Activated T-cell treated with anti-CD3 and anti-CD28 coated beads, Interleukin-2, amount 50 U/mL, for 72 hours (primary cell): Measurements from ENCODE around the gene ZFAND3. TPM values are rescaled to one million over a fixed set of nuclear protein-coding genes. Genes with fewer than 3 reads are reported as not detected.
"Not testable (repeated sequence)": the region's sequence is repeated elsewhere in the genome, so short reads cannot be mapped to it uniquely, and the experiment has no call there.

Experiments
- ATAC-seq, 2 donors: fragments of 150-1000 bp; cut with Tn5 transposase; replicated peaks in 1 of 2; 2 replicates each; pipeline ENCODE4 v1.10.0; 2021; ENCODE audit warnings: moderate library complexity in 2 of 2, mild to moderate bottlenecking in 1 of 2
- DNase-seq, 2 donors: peaks; one replicate each; pipeline ENCODE4 v3.0.0; 2021 to 2022; ENCODE audit warnings: mixed read lengths in 1 of 2
- H3K27ac Mint-ChIP-seq: one replicate; pipeline ENCODE4 v1.8.0; 2022; ENCODE audit warnings: mild to moderate bottlenecking, moderate library complexity, mixed read lengths
- H3K27me3 Mint-ChIP-seq: one replicate; pipeline ENCODE4 v1.8.0; 2022; ENCODE audit warnings: low read depth, mixed read lengths
- H3K36me3 Mint-ChIP-seq, 2 donors: one replicate each; pipeline ENCODE4 v1.8.0; 2022; ENCODE audit warnings: mixed read lengths in 2 of 2, mild to moderate bottlenecking in 1 of 2; ENCODE audit not compliant: insufficient read depth in 2 of 2
- H3K4me1 Mint-ChIP-seq: one replicate; pipeline ENCODE4 v1.8.0; 2022; ENCODE audit warnings: low read depth, mixed read lengths
- H3K4me3 Mint-ChIP-seq, 2 donors: one replicate each; pipeline ENCODE4 v1.8.0; 2022; ENCODE audit warnings: mild to moderate bottlenecking in 2 of 2, mixed read lengths in 2 of 2, moderate library complexity in 2 of 2
- H3K9me3 Mint-ChIP-seq, 2 donors: one replicate each; pipeline ENCODE4 v1.8.0; 2022; ENCODE audit warnings: mixed read lengths in 2 of 2
- total RNA-seq, 2 donors: library from RNA; stranded (reverse); gene quantifications; one replicate each; pipeline ENCODE4 v1.2.3, GENCODE V29; 2022

Gene ZFAND3
- total RNA-seq, 2 donors from 2014 or later, result 93.9 to 114 TPM

DNA sequence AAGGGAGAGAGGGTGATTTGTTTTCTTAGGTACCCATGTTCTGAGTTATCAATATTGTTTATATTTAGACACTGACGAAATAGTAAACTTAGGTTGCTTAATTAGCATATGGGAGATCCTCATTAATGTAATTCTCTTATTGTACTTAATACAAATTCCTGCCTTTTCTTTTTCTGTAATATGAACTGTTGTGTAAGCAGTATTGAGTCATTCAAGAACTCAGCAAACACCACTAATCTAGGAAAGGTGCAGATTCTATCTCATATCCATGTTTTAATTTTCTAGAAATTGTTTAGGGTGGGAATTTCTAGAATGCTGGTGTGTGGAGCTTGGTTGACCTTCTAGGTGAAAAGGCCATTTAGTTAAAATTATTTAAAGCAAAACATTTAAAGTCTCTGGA is 216.0 kb downstream of the ZFAND3 start:
- H3K27me3 Mint-ChIP-seq, result no peaks in the 10 kb centered on the region
- peaks cover 21% of the 10 kb centered on the region for H3K4me1 Mint-ChIP-seq
- DNase-seq (no peak), ATAC-seq (no peak)
- H3K4me3 Mint-ChIP-seq, result no peak overlapping the region
- no peaks in the 10 kb centered on the region for H3K36me3 Mint-ChIP-seq
- H3K9me3 Mint-ChIP-seq, result no peaks in the 10 kb centered on the region
- H3K27ac Mint-ChIP-seq, result no peak overlapping the region

DNA sequence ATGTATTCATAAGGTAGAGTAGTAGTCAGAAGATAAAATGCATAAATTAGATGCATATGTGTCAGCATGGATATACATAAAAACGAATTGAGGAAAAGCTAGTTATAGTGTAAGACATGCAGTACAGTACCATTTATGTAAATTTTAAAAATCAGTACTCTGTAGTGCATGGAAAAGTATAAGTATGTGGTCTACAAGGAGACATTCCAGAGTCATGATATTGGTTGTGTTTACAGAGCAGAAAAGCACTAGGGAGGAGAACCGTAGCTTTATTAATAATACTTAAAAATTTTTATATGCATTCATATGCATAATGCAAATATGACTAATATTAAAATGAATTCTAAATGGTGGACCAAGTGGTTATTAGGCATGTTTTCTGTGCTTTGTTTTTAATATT is 220.0 kb downstream of the ZFAND3 start:
- no peak overlapping the region for H3K4me3 Mint-ChIP-seq
- no peaks in the 10 kb centered on the region for H3K36me3 Mint-ChIP-seq
- no peaks in the 10 kb centered on the region for H3K9me3 Mint-ChIP-seq
- H3K27ac Mint-ChIP-seq, result no peak overlapping the region
- H3K4me1 Mint-ChIP-seq, result no peaks in the 10 kb centered on the region
- ATAC-seq, result no peak
- DNase-seq, result no peak
- no peaks in the 10 kb centered on the region for H3K27me3 Mint-ChIP-seq

DNA sequence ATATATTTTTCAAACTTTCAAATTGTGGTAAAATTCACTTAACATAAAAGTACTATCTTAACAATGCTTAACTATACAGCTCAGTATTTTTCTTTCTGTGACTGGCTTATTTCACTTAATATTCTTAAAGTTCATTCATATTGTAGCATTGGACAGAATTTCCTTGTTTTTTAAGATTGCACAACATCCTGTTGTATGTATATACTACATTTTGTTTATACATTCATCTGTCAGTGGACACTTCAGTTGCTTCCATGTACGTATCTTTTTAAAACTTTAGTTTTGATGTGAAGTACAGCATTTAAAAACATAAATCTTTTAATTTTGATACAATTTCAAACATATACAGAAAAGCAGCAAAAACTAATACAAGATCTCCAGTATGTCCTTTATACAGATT is 220.7 kb downstream of the ZFAND3 start:
- Mint-ChIP-seq H3K9me3 (no peaks in the 10 kb centered on the region), H3K36me3 (no peaks in the 10 kb centered on the region), H3K27ac (no peak overlapping the region), H3K4me3 (no peak overlapping the region), H3K4me1 (no peaks in the 10 kb centered on the region), H3K27me3 (no peaks in the 10 kb centered on the region)
- ATAC-seq, result no peak
- DNase-seq, result no peak

DNA sequence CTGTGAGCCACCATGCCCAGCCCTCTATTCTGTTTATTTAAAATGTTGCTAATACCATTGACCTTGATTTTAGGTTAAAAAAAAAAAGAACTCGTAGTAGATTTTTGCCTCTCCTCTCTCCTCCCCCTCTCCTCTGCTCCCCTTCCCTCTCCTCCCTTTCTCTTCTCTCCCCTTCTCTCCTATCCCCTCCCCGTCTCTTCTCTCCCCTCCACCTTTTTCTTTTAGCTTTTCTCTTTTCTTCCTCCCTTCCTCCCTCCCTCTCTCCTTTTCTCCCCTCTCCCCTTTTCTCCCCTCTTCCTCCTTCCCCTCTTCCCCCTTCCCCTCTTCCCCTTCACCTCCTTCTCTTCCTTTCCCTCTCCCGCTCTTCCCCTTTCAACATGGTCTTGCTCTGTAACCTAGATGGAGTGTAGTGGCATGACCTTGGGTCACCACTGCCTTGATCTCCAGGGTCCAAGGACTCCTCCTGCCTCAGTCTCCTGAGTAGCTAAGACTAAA is 223.8 kb downstream of the ZFAND3 start:
- H3K27ac Mint-ChIP-seq, result no peak overlapping the region
- no peaks in the 10 kb centered on the region for H3K9me3 Mint-ChIP-seq
- H3K27me3 Mint-ChIP-seq, result no peaks in the 10 kb centered on the region
- no peaks in the 10 kb centered on the region for H3K36me3 Mint-ChIP-seq
- no peak overlapping the region for H3K4me3 Mint-ChIP-seq
- no peak for ATAC-seq
- H3K4me1 Mint-ChIP-seq, result no peaks in the 10 kb centered on the region
- DNase-seq, result no peak

DNA sequence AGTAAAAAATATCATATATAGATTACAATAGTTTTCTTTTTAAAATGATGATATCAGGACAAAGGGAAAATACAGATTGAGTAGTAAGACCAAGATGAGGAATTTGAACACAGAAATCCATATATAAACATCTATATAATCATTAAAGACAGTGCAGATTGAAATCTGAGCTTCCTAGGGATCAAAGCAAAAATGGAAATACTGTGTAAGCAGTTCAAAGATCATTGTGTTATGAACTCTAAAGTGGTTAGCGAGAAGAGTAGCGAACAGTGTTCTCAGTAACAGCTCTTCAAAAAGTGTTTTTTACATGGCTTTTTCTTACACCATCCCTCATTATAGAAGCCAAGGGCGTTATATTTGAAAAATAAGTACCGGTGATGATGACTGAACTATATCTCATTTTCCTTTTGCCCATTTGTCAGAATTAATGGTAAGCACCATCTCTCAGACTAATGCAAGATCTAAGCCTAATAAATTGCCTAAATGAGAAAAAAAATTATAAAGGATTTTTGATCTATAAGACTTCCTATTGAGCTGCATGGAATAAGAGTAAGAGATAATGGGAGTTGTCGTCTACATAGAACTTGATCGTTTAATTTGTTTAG is 226.3 kb downstream of the ZFAND3 start:
- DNase-seq (no peak), ATAC-seq (no peak)
- no peak overlapping the region for H3K27ac Mint-ChIP-seq
- H3K36me3 Mint-ChIP-seq, result peaks cover 3 to 17% of the 10 kb centered on the region in 2 donors
- H3K4me1 Mint-ChIP-seq, result peaks cover 3% of the 10 kb centered on the region
- H3K4me3 Mint-ChIP-seq, result no peak overlapping the region
- H3K27me3 Mint-ChIP-seq, result no peaks in the 10 kb centered on the region
- H3K9me3 Mint-ChIP-seq, result peaks cover 2 to 3% of the 10 kb centered on the region in 2 donors

DNA sequence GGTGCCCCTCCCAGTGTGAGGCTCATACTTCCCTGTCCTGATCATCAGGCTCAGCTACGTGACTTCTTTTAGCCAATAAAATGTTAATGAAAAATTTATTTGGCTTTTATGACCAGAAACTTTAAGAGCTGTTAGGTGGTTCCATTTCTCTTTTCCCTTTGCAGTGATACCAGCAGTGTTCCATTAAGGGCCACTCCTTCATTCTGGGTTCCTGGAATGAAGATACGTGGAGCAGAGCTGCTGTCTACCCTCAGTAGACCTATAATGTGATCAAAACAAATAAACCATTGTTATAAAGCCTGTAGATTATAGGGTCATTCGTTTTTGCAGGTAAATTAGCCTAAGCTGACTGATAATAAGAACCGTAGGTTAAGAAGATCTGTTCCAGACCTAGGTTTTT is 228.0 kb downstream of the ZFAND3 start:
- peaks cover 8% of the 10 kb centered on the region for H3K4me1 Mint-ChIP-seq
- ATAC-seq (no peak), DNase-seq (no peak)
- no peaks in the 10 kb centered on the region for H3K27me3 Mint-ChIP-seq
- H3K27ac Mint-ChIP-seq, result no peak overlapping the region
- H3K9me3 Mint-ChIP-seq, result peaks cover 2 to 3% of the 10 kb centered on the region in 2 donors
- peaks cover 3 to 17% of the 10 kb centered on the region in 2 donors for H3K36me3 Mint-ChIP-seq
- H3K4me3 Mint-ChIP-seq, result no peak overlapping the region

DNA sequence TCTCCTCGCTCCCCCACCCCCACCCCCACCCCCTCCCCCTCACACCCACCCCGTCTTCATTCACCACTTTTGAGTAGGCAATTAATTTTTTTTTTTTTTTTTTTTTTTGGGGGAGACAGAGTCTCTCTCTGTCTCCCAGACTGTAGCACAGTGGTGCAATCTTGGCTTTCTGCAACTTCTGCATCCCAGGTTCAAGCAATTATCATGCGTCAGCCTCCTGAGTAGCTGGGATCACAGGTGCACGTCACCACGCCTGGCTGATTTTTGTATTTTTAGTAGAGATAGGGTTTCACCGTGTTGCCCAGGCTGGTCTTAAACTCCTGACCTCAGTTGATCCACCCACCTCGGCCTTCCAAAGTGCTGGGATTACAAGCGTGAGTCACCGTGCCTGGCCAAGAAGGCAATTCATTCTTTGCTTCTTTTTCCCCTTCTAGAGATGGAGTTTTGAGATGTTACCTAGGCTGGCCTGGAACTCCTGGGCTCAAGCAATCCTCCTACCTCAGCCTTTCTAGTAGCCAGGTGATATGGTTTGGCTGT is 230.4 kb downstream of the ZFAND3 start:
- peaks cover 3 to 17% of the 10 kb centered on the region in 2 donors for H3K36me3 Mint-ChIP-seq
- not testable (repeated sequence) for H3K9me3 Mint-ChIP-seq, DNase-seq, H3K27me3 Mint-ChIP-seq, H3K27ac Mint-ChIP-seq, H3K4me3 Mint-ChIP-seq, ATAC-seq
- peaks cover 15% of the 10 kb centered on the region for H3K4me1 Mint-ChIP-seq

DNA sequence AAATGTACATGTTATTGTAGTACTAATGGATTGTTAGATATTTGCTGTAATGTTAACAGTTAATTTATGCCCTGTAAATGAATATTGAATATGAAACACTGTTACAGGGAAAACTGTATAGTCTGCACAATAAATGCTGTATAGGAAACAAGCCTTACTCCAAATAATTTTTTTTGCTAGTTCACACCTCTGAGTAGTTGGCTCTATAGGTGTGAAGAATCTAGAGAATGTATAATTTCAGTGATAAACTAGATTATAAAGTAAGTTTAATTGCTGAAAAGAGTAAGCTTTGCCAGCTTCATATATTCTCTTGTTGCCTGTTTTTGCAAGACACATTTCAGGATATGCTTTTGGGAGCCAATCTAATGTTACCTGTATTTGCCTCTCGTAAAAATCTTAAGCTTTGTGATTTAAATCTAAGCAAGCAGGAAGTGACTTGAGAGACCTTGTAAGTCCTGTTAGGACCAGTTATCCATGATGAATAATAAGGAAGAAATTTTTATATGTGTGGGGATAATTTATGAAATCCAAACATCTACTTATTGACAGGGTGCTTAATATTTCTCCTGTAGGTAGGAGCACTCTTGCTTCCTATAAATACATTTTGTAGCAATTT is 232.4 kb downstream of the ZFAND3 start:
- no peak for DNase-seq
- no peak overlapping the region for H3K27ac Mint-ChIP-seq
- H3K9me3 Mint-ChIP-seq, result peaks cover 2 to 3% of the 10 kb centered on the region in 2 donors
- peaks cover 26% of the 10 kb centered on the region for H3K4me1 Mint-ChIP-seq
- ATAC-seq, result no peak
- peaks cover 3 to 17% of the 10 kb centered on the region in 2 donors for H3K36me3 Mint-ChIP-seq
- H3K4me3 Mint-ChIP-seq, result no peak overlapping the region
- no peaks in the 10 kb centered on the region for H3K27me3 Mint-ChIP-seq

DNA sequence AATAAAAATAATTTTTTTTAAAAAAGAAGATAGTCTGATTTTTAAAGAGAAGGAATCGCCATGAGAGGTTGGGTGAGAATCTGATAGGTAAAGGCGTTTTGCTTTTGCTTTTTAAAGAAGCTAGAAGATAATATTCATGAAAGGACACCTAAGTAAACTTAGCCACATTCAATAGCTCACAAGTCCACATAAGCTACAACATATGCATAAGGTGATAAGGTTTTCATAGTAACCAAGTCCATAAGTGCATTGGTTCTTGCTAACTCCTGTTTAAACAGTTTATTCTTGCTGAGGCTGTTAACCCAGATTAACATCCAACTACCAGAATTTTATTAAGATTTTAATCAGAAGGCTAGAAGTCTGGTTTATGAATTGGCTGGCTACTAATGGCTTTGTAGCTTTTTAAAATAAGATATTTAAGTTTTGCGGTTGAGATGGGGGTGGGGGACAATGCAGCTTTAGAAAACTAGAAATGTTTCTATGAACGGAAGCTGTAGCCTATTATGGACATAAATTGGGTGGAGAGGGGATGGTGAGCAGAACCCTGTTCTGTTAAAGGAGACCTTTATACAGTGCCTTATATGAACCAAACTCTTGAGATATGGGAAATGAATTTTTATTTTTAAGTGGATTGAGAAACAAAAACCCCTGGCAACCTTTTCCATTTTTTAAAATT is 235.1 kb downstream of the ZFAND3 start:
- Mint-ChIP-seq H3K27ac (no peak overlapping the region), H3K9me3 (peaks cover 0 to 2% of the 10 kb centered on the region in 2 donors), H3K27me3 (no peaks in the 10 kb centered on the region), H3K36me3 (peaks cover 3 to 9% of the 10 kb centered on the region in 2 donors), H3K4me1 (peaks cover 43% of the 10 kb centered on the region), H3K4me3 (no peak overlapping the region)
- ATAC-seq, result no peak
- no peak for DNase-seq

DNA sequence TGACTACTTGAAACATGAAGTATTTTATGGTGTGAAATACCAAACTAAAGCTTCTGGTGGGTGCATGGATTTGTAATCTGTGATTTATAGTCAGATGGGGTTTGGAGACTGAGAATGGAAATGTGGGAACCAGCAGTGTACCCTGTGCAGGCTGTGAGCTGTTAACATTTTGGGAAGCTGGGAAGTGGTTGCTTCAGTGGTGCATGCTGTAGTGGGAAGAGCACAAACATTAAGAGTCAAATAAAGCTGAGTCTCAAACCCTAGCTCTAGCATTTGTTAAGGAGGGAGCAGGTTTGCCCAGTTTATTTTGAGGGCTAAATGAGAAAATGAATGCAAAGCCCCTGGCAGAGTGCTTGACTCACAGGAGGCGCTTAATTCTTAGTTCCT is 235.7 kb downstream of the ZFAND3 start:
- DNase-seq (no peak), ATAC-seq (no peak)
- H3K27ac Mint-ChIP-seq, result no peak overlapping the region
- H3K9me3 Mint-ChIP-seq, result peaks cover 0 to 2% of the 10 kb centered on the region in 2 donors
- H3K36me3 Mint-ChIP-seq, result peaks cover 3 to 6% of the 10 kb centered on the region in 2 donors
- H3K4me3 Mint-ChIP-seq, result no peak overlapping the region
- H3K27me3 Mint-ChIP-seq, result no peaks in the 10 kb centered on the region
- H3K4me1 Mint-ChIP-seq, result peaks cover 43% of the 10 kb centered on the region

DNA sequence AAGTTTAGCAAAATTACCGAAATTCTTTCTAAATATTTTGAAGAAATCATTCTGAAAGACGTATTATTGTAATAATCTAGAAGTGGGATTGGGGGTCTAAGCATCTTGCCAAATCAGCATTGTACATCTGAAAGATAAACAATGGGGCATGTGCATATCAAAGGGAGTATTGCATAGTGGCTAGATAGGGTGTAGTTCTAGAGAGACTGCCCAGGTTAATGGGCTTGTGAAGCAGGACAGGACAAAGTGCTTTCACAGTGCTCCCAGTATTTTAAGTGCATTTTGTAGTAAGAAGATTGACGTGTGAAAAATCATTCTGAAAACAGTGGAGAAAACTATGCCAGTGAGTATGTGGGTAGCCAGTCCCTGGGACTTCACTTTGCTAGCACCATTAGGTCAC is 236.8 kb downstream of the ZFAND3 start:
- Mint-ChIP-seq H3K4me1 (peaks cover 37% of the 10 kb centered on the region), H3K27ac (peak overlapping the region; percentile 45), H3K36me3 (peaks cover 2 to 4% of the 10 kb centered on the region in 2 donors), H3K9me3 (no peaks in the 10 kb centered on the region), H3K4me3 (no peak overlapping the region), H3K27me3 (no peaks in the 10 kb centered on the region)
- ATAC-seq, result no peak
- no peak for DNase-seq

DNA sequence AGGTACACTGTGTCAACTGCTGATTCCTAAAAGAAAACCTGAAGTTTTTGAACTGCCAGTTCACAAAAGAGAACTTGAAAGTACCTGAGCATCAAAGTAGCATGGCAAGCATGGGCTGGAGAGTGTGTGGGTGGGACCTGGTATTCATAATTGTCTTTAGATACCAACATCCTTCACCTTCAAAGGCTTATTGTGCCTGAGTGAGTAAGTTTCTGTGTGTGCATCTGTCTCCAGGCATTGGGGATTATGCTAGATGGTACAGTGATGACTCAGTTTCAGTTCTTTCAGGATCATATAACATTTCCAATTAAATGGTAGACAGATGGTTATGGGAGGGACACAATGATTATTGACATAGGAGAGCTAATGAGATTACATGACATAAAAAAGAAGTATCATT is 238.5 kb downstream of the ZFAND3 start:
- DNase-seq (peak; percentile 66 to 81), ATAC-seq (peak; percentile 99)
- Mint-ChIP-seq H3K4me3 (peak overlapping the region in 1 of 2 donors; percentile 35), H3K27me3 (no peaks in the 10 kb centered on the region), H3K9me3 (no peaks in the 10 kb centered on the region), H3K36me3 (peaks cover 6 to 8% of the 10 kb centered on the region in 2 donors), H3K27ac (peak overlapping the region; percentile 91), H3K4me1 (peaks cover 30% of the 10 kb centered on the region)

DNA sequence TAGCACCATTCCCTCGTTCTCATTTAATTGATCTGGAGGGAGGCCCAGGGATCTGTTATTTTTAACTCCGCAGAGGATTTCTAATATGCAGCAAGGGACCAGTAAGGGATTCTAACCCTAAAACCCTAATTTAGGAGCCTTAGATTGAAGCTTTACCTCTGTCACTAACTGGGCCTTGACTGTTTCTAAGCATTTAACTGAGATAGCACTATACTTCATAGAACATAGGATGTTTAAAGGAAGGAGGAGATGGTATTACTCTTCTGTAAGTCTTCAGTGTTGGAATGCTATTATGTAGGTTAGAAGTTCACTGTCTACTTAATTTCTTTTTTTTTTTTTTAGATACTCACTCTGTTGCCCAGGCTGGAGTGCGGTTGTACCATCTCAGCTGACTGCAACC is 242.5 kb downstream of the ZFAND3 start:
- ATAC-seq (no peak), DNase-seq (no peak)
- H3K27ac Mint-ChIP-seq, result no peak overlapping the region
- peaks cover 29% of the 10 kb centered on the region for H3K4me1 Mint-ChIP-seq
- no peaks in the 10 kb centered on the region for H3K27me3 Mint-ChIP-seq
- no peaks in the 10 kb centered on the region for H3K9me3 Mint-ChIP-seq
- H3K4me3 Mint-ChIP-seq, result no peak overlapping the region
- H3K36me3 Mint-ChIP-seq, result peaks cover 12 to 19% of the 10 kb centered on the region in 2 donors
